Ishikawa (cell line): ENCODE results near the gene MFRP.

Experiments
- REST ChIP-seq: IDR thresholded peaks from 2 replicates; pipeline ENCODE4 v1.6.1; 2012; ENCODE audit warnings: low read depth, mild to moderate bottlenecking
- TEAD4 ChIP-seq: IDR thresholded peaks from 2 replicates; pipeline ENCODE4 v1.6.1; 2012

- TF ChIP-seq REST (no peak), TEAD4 (no peak)
Observed at GRCh38 chr11:119372260-119373058, 26.0 kb upstream of the MFRP start.
